ENCODE data around the gene TOMM70.

DNA sequence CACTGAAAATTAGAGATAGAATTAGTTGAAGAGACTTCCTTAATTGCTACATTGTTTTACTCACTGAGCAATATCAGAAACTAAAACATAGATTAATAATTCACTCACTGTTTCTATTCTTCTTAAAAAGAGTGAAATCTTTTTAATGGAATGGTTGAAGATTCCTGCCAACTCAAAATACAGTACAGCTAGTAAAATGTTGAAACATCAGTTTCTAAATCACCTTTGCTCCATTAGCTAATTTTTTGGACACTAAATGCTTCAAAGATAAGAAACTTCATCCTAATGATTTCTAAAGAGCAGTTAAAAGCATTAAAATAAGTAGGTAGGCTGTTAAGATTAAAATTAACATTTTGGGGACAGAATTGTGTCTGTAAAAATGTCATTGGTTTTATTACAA is 76.8 kb downstream of the TOMM70 start:
- TF ChIP-seq POLR2A (IDR thresholded peaks at IDR 0.05) = no peak
- TF ChIP-seq, protein P1, sequence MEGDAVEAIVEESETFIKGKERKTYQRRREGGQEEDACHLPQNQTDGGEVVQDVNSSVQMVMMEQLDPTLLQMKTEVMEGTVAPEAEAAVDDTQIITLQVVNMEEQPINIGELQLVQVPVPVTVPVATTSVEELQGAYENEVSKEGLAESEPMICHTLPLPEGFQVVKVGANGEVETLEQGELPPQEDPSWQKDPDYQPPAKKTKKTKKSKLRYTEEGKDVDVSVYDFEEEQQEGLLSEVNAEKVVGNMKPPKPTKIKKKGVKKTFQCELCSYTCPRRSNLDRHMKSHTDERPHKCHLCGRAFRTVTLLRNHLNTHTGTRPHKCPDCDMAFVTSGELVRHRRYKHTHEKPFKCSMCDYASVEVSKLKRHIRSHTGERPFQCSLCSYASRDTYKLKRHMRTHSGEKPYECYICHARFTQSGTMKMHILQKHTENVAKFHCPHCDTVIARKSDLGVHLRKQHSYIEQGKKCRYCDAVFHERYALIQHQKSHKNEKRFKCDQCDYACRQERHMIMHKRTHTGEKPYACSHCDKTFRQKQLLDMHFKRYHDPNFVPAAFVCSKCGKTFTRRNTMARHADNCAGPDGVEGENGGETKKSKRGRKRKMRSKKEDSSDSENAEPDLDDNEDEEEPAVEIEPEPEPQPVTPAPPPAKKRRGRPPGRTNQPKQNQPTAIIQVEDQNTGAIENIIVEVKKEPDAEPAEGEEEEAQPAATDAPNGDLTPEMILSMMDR (IDR thresholded peaks at IDR 0.05) = no peak
